HEK293T (cell line): ENCODE data around the gene ATP2B2.

ENCODE experiments used
- ARNT ChIP-seq: fragments of 450-650 bp; IDR thresholded peaks from 2 replicates; pipeline ENCODE4 v1.6.1; 2017; ENCODE audit warnings: mild to moderate bottlenecking
- BHLHE40 ChIP-seq: fragments of 450-650 bp; IDR thresholded peaks from 2 replicates; pipeline ENCODE4 v1.6.1; 2016; ENCODE audit warnings: mild to moderate bottlenecking, moderate library complexity, borderline replicate concordance
- CTBP1 ChIP-seq: fragments of 450-650 bp; IDR thresholded peaks from 2 replicates; pipeline ENCODE4 v1.6.1; 2016; ENCODE audit warnings: borderline replicate concordance
- FOXM1 ChIP-seq: fragments of 450-650 bp; IDR thresholded peaks from 2 replicates; pipeline ENCODE4 v1.6.1; 2017; ENCODE audit warnings: mild to moderate bottlenecking, borderline replicate concordance
- HDGF ChIP-seq: fragments of 450-650 bp; IDR thresholded peaks from 2 replicates; pipeline ENCODE4 v1.6.1; 2017; ENCODE audit warnings: antibody characterized with exemption, borderline replicate concordance
- NFRKB ChIP-seq: fragments of 450-650 bp; IDR thresholded peaks from 2 replicates; pipeline ENCODE4 v1.6.1; 2016; ENCODE audit warnings: mild to moderate bottlenecking, moderate library complexity
- PKNOX1 ChIP-seq: fragments of 450-650 bp; IDR thresholded peaks from 2 replicates; pipeline ENCODE4 v1.6.1; 2016
- SP1 ChIP-seq: fragments of 450-650 bp; IDR thresholded peaks from 2 replicates; pipeline ENCODE4 v1.6.1; 2017
- SUZ12 ChIP-seq: fragments of 450-650 bp; IDR thresholded peaks from 2 replicates; pipeline ENCODE4 v1.6.1; 2016; ENCODE audit warnings: mild to moderate bottlenecking
- ZNF384 ChIP-seq: fragments of 450-650 bp; IDR thresholded peaks from 2 replicates; pipeline ENCODE4 v1.6.1; 2016

- TF ChIP-seq HDGF (no peak), SUZ12 (no peak), NFRKB (no peak), PKNOX1 (no peak), FOXM1 (no peak), BHLHE40 (no peak), ZNF384 (no peak), CTBP1 (no peak), SP1 (no peak), ARNT (no peak)
These were observed 30.5 kb downstream of the ATP2B2 start for GRCh38 chr3:10474847-10475246.
